ENCODE data around the gene PDK4. TPM values are rescaled to one million over a fixed set of nuclear protein-coding genes. Genes with fewer than 3 reads are reported as not detected.

PDK4 gene
- total and polyA plus RNA-seq, 9 of the 15 experiments (the other 6 are each of a cell fraction or from before 2014, with no cell fraction given) = 0.03 to 0.24 (median 0.08) TPM; not detected in 2

DNA sequence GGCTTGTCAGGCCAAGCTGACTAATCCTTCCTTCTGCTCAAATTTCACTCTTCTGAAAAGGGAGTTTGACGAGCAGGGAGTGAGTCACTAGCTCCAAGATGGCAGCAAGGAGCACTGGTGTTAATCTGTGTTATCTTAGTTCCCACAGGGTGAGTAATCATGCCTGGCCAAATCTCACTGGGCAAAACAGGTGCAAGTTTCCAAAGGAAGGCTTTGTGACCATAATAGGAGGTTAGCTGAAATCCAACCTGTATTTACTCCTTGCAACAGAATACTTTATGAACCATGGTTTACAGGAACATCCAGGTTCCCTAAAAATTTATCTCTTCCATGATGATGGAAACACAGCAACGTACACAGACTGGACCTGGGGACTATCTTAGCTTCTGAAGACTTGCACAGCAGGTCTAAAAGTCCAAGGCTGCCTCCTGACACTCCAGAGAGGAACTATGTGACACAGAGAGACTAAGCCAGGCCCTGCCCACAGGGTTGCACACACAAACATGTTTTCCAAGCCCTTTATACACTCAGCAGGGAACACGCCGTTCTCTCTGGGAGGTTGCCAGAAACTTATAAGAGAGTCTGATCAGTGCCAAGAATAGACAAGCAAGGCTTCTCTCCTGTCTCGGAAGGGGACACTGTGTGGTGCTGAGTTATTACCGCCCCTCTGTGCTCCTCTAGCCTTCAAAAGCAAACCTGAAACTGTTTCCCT lies 46.3 kb downstream of the PDK4 start (continued):
- TF ChIP-seq, protein P1, sequence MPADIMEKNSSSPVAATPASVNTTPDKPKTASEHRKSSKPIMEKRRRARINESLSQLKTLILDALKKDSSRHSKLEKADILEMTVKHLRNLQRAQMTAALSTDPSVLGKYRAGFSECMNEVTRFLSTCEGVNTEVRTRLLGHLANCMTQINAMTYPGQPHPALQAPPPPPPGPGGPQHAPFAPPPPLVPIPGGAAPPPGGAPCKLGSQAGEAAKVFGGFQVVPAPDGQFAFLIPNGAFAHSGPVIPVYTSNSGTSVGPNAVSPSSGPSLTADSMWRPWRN (IDR thresholded peaks at IDR 0.05; ENCODE audit: low read depth) = no peak
- TF ChIP-seq, protein P2, sequence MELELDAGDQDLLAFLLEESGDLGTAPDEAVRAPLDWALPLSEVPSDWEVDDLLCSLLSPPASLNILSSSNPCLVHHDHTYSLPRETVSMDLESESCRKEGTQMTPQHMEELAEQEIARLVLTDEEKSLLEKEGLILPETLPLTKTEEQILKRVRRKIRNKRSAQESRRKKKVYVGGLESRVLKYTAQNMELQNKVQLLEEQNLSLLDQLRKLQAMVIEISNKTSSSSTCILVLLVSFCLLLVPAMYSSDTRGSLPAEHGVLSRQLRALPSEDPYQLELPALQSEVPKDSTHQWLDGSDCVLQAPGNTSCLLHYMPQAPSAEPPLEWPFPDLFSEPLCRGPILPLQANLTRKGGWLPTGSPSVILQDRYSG (tag; conservative IDR thresholded peaks at IDR 0.05; ENCODE audit: low read depth) = 0 out of 2 replicates have a peak, but pooled peaks have one; percentile 1
- TF ChIP-seq, protein P3, sequence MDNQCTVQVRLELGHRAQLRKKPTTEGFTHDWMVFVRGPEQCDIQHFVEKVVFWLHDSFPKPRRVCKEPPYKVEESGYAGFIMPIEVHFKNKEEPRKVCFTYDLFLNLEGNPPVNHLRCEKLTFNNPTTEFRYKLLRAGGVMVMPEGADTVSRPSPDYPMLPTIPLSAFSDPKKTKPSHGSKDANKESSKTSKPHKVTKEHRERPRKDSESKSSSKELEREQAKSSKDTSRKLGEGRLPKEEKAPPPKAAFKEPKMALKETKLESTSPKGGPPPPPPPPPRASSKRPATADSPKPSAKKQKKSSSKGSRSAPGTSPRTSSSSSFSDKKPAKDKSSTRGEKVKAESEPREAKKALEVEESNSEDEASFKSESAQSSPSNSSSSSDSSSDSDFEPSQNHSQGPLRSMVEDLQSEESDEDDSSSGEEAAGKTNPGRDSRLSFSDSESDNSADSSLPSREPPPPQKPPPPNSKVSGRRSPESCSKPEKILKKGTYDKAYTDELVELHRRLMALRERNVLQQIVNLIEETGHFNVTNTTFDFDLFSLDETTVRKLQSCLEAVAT (IDR thresholded peaks at IDR 0.05) = no peak
- TF ChIP-seq PHF20 (IDR thresholded peaks at IDR 0.05; ENCODE audit: partially characterized antibody) = no peak
- TF ChIP-seq GTF2E2 (tag; IDR thresholded peaks at IDR 0.05) = peak; percentile 48; the same call in 1 of the 2 replicates
- peak; percentile 65 for TF ChIP-seq FOS (IDR thresholded peaks at IDR 0.05; ENCODE audit: extremely low read depth, insufficient read length)
- TF ChIP-seq SMARCC2 (IDR thresholded peaks at IDR 0.05; ENCODE audit: low read depth) = peak; percentile 62; the same call in 1 of the 2 replicates
- no peak for TF ChIP-seq PTTG1 (tag; IDR thresholded peaks at IDR 0.05; ENCODE audit: low read depth)
- 0 out of 4 replicates have a peak, but pooled peaks of 1 of the 2 experiments have one; percentile 17 for TF ChIP-seq TBL1XR1 (IDR thresholded peaks at IDR 0.05; ENCODE audit: low read length in 2 of 2)
- 0 out of 4 replicates have a peak, but pooled peaks of 1 of the 2 experiments have one; percentile 21 for TF ChIP-seq FOXK2 (conservative IDR thresholded peaks at IDR 0.05 in 1 of 2, IDR thresholded peaks at IDR 0.05 in 1 of 2; ENCODE audit: low read depth in 2 of 2)
- peak; percentile 56 to 81 for TF ChIP-seq TRIM24 (IDR thresholded peaks at IDR 0.05)
- TF ChIP-seq HDAC1 (IDR thresholded peaks at IDR 0.05) = peak in 1 of 2 experiments; percentile 45; a peak in 1 of 4 replicates
- TF ChIP-seq ZKSCAN8 (CRISPR knock-in tag; IDR thresholded peaks at IDR 0.05) = no peak
- no peak for TF ChIP-seq TCFL5 (CRISPR knock-in tag; conservative IDR thresholded peaks at IDR 0.05)
- TF ChIP-seq RBM14 (IDR thresholded peaks at IDR 0.05; ENCODE audit: borderline replicate concordance, insufficient read depth, low read depth, low read length) = no peak
- no peak for TF ChIP-seq U2AF1 (optimal IDR thresholded peaks at IDR 0.05; ENCODE audit: low read depth, low read length)
- TF ChIP-seq, protein P4, sequence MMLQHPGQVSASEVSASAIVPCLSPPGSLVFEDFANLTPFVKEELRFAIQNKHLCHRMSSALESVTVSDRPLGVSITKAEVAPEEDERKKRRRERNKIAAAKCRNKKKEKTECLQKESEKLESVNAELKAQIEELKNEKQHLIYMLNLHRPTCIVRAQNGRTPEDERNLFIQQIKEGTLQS (IDR thresholded peaks at IDR 0.05) = peak; percentile 94
- TF ChIP-seq, protein P4 (CRISPR knock-in tag; conservative IDR thresholded peaks at IDR 0.05) = peak; percentile 91
- TF ChIP-seq YY1 (IDR thresholded peaks at IDR 0.05; ENCODE audit: borderline replicate concordance in 1 of 3, control insufficient read depth in 1 of 3, extremely low read depth in 1 of 3, insufficient read depth in 3 of 3, insufficient read length in 1 of 3, insufficient replicate concordance in 2 of 3, low read depth in 1 of 3, low read length in 2 of 3) = peak in 2 of 3 experiments; percentile 12 to 62
- TF ChIP-seq JUN (IDR thresholded peaks at IDR 0.05; ENCODE audit: borderline replicate concordance, low read depth, low read length) = peak; percentile 91
- TF ChIP-seq JUN (CRISPR knock-in tag; IDR thresholded peaks at IDR 0.05; ENCODE audit: borderline replicate concordance) = no peak

Data from K562 (cell line).